Measurements from ENCODE around the gene SCN8A.

The SCN8A gene

DNA sequence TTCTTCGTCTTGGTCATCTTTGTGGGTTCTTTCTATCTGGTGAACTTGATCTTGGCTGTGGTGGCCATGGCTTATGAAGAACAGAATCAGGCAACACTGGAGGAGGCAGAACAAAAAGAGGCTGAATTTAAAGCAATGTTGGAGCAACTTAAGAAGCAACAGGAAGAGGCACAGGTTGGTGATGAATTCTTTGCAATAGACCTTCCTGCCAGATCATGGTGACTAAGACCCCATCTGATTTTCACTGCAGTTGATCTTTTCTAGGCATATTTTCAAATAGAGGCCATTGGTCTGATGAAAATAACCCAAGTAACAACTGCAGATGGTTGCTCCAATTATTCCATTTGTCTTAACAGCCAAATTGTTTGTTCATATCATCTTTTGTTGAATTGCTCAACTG is 114.4 kb downstream of the SCN8A start:
- H3K27me3 ChIP-seq (ENCODE audit: control insufficient read depth, insufficient read depth, low read length) = no peaks in the 10 kb centered on the region
- no peak for DNase-seq (ENCODE audit: low read depth, low spot score)
- WGBS (ENCODE audit: insufficient coverage, insufficient read length) = no CpG with 5 or more reads among the region's 1 CpG
- no peak overlapping the region for H3K27ac ChIP-seq (ENCODE audit: low read length)
- no peak overlapping the region for H3K4me3 ChIP-seq (ENCODE audit: low read length)
- H3K36me3 ChIP-seq (ENCODE audit: control insufficient read depth, insufficient read depth, low read length) = no peaks in the 10 kb centered on the region
- H3K4me1 ChIP-seq (ENCODE audit: control insufficient read depth, insufficient read depth, low read length) = no peaks in the 10 kb centered on the region
- no peaks in the 10 kb centered on the region for H3K9me3 ChIP-seq (ENCODE audit: control insufficient read depth, insufficient read depth, low read length)

DNA sequence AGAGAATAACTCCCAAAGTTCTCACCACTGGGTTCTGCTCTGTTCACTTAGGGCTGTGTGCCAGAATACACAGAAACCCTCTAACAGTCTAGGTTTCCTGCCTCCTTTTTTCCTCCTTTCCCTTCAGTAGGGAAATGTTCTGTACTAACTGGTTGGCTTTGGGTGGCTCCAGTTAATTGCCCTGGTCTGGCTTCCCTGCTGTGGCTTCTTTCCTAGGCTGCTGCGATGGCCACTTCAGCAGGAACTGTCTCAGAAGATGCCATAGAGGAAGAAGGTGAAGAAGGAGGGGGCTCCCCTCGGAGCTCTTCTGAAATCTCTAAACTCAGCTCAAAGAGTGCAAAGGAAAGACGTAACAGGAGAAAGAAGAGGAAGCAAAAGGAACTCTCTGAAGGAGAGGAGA is 115.2 kb downstream of the SCN8A start:
- Histone ChIP-seq H3K27me3 (ENCODE audit: control insufficient read depth, insufficient read depth, low read length) (no peaks in the 10 kb centered on the region), H3K27ac (ENCODE audit: low read length) (no peak overlapping the region), H3K9me3 (ENCODE audit: control insufficient read depth, insufficient read depth, low read length) (no peaks in the 10 kb centered on the region), H3K36me3 (ENCODE audit: control insufficient read depth, insufficient read depth, low read length) (no peaks in the 10 kb centered on the region), H3K4me1 (ENCODE audit: control insufficient read depth, insufficient read depth, low read length) (no peaks in the 10 kb centered on the region), H3K4me3 (ENCODE audit: low read length) (no peak overlapping the region)
- no CpG with 5 or more reads among the region's 3 CpGs for WGBS (ENCODE audit: insufficient coverage, insufficient read length)
- DNase-seq (ENCODE audit: low read depth, low spot score) = no peak

- no peaks in the 10 kb centered on the region for H3K4me1 ChIP-seq (ENCODE audit: control insufficient read depth, insufficient read depth, low read length)
- no peak for DNase-seq (ENCODE audit: low read depth, low spot score)
- H3K36me3 ChIP-seq (ENCODE audit: control insufficient read depth, insufficient read depth, low read length) = no peaks in the 10 kb centered on the region
- no peak overlapping the region for H3K27ac ChIP-seq (ENCODE audit: low read length)
- no peaks in the 10 kb centered on the region for H3K9me3 ChIP-seq (ENCODE audit: control insufficient read depth, insufficient read depth, low read length)
- H3K4me3 ChIP-seq (ENCODE audit: low read length) = no peak overlapping the region
- H3K27me3 ChIP-seq (ENCODE audit: control insufficient read depth, insufficient read depth, low read length) = no peaks in the 10 kb centered on the region
- WGBS (ENCODE audit: insufficient coverage, insufficient read length) = no CpG with 5 or more reads among the region's 2 CpGs
Measured at GRCh38 chr12:51714666-51715065, 123.6 kb downstream of the SCN8A start.

- Histone ChIP-seq H3K27me3 (ENCODE audit: control insufficient read depth, insufficient read depth, low read length) (no peaks in the 10 kb centered on the region), H3K4me3 (ENCODE audit: low read length) (no peak overlapping the region), H3K4me1 (ENCODE audit: control insufficient read depth, insufficient read depth, low read length) (no peaks in the 10 kb centered on the region), H3K36me3 (ENCODE audit: control insufficient read depth, insufficient read depth, low read length) (no peaks in the 10 kb centered on the region), H3K9me3 (ENCODE audit: control insufficient read depth, insufficient read depth, low read length) (no peaks in the 10 kb centered on the region), H3K27ac (ENCODE audit: low read length) (no peak overlapping the region)
- WGBS (ENCODE audit: insufficient coverage, insufficient read length) = no CpG with 5 or more reads among the region's 3 CpGs
- DNase-seq (ENCODE audit: low read depth, low spot score) = no peak
Measured at GRCh38 chr12:51717326-51717925, 126.4 kb downstream of the SCN8A start.

DNA sequence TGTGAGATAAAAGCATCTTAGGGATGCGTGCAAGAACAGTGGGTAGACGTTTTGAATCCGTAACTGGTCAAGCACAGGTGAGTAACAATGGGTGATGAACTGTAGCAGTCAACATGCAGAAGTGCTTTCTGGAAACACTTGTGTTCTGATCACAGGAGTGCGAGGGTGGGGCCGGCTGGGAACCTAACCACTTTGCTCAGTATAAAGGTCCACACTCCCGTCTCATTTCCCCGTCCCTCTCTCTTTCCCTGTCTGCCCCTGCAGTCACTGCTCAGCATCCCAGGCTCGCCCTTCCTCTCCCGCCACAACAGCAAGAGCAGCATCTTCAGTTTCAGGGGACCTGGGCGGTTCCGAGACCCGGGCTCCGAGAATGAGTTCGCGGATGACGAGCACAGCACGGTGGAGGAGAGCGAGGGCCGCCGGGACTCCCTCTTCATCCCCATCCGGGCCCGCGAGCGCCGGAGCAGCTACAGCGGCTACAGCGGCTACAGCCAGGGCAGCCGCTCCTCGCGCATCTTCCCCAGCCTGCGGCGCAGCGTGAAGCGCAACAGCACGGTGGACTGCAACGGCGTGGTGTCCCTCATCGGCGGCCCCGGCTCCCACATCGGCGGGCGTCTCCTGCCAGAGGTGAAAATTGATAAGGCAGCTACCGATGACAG is 130.4 kb downstream of the SCN8A start:
- Histone ChIP-seq H3K36me3 (ENCODE audit: control insufficient read depth, insufficient read depth, low read length) (no peaks in the 10 kb centered on the region), H3K4me3 (ENCODE audit: low read length) (no peak overlapping the region), H3K4me1 (ENCODE audit: control insufficient read depth, insufficient read depth, low read length) (no peaks in the 10 kb centered on the region), H3K27me3 (ENCODE audit: control insufficient read depth, insufficient read depth, low read length) (no peaks in the 10 kb centered on the region), H3K27ac (ENCODE audit: low read length) (no peak overlapping the region), H3K9me3 (ENCODE audit: control insufficient read depth, insufficient read depth, low read length) (no peaks in the 10 kb centered on the region)
- DNase-seq (ENCODE audit: low read depth, low spot score) = peak; percentile 22
- WGBS (ENCODE audit: insufficient coverage, insufficient read length) = no CpG with 5 or more reads among the region's 44 CpGs

DNA sequence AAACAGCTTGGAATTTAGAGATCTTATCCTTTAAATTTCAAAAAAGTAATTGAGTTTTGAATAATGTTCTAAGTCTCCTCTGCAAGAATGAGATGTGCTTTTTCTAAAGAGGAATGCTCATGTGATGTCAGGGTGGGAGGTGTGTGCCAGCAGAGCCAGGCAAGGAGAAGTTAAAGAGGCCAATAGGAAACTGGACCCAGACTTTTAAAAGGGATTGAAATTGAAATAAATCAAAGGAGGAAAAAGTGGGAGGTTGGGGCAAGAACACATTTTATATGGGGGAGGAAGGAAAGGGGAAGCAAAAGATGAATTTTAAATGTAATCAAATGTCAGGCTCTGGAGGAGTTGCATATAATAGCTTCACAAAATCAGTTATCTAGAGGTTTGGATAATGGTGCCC is 131.4 kb downstream of the SCN8A start:
- Histone ChIP-seq H3K36me3 (ENCODE audit: control insufficient read depth, insufficient read depth, low read length) (no peaks in the 10 kb centered on the region), H3K4me3 (ENCODE audit: low read length) (no peak overlapping the region), H3K4me1 (ENCODE audit: control insufficient read depth, insufficient read depth, low read length) (no peaks in the 10 kb centered on the region), H3K27ac (ENCODE audit: low read length) (no peak overlapping the region), H3K9me3 (ENCODE audit: control insufficient read depth, insufficient read depth, low read length) (no peaks in the 10 kb centered on the region), H3K27me3 (ENCODE audit: control insufficient read depth, insufficient read depth, low read length) (no peaks in the 10 kb centered on the region)
- no peak for DNase-seq (ENCODE audit: low read depth, low spot score)

GRCh38 chr12:51726161-51726560 is 135.1 kb downstream of the SCN8A start:
- Histone ChIP-seq H3K4me1 (ENCODE audit: control insufficient read depth, insufficient read depth, low read length) (no peaks in the 10 kb centered on the region), H3K9me3 (ENCODE audit: control insufficient read depth, insufficient read depth, low read length) (no peaks in the 10 kb centered on the region), H3K36me3 (ENCODE audit: control insufficient read depth, insufficient read depth, low read length) (no peaks in the 10 kb centered on the region), H3K27ac (ENCODE audit: low read length) (no peak overlapping the region), H3K4me3 (ENCODE audit: low read length) (no peak overlapping the region), H3K27me3 (ENCODE audit: control insufficient read depth, insufficient read depth, low read length) (no peaks in the 10 kb centered on the region)
- no peak for DNase-seq (ENCODE audit: low read depth, low spot score)
- no CpG with 5 or more reads among the region's 1 CpG for WGBS (ENCODE audit: insufficient coverage, insufficient read length)

DNA sequence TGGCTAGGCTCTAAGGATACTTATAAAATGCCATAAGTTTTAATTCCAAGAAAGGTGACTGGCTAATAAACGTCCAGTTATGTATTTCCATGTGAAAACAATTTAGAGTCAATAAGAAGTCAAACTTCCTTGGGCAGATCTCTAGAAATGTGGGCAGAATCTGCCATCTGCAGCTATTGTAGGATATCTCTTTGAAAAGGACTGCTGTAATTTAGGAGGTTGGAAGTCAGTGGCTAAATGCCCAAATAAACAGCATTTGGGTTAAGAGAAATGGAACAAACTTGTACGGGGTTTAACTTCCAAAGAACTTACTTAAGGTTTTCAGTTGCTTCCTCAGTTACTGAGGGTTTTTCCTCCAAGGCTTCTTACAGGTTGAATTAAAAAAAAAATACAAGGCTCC is 135.9 kb downstream of the SCN8A start:
- no peak overlapping the region for H3K27ac ChIP-seq (ENCODE audit: low read length)
- H3K4me3 ChIP-seq (ENCODE audit: low read length) = no peak overlapping the region
- no peaks in the 10 kb centered on the region for H3K4me1 ChIP-seq (ENCODE audit: control insufficient read depth, insufficient read depth, low read length)
- H3K36me3 ChIP-seq (ENCODE audit: control insufficient read depth, insufficient read depth, low read length) = no peaks in the 10 kb centered on the region
- H3K27me3 ChIP-seq (ENCODE audit: control insufficient read depth, insufficient read depth, low read length) = no peaks in the 10 kb centered on the region
- no peak for DNase-seq (ENCODE audit: low read depth, low spot score)
- WGBS (ENCODE audit: insufficient coverage, insufficient read length) = no CpG with 5 or more reads among the region's 2 CpGs
- H3K9me3 ChIP-seq (ENCODE audit: control insufficient read depth, insufficient read depth, low read length) = no peaks in the 10 kb centered on the region

- no peak for DNase-seq (ENCODE audit: low read depth, low spot score)
- Histone ChIP-seq H3K27me3 (ENCODE audit: control insufficient read depth, insufficient read depth, low read length) (no peaks in the 10 kb centered on the region), H3K27ac (ENCODE audit: low read length) (no peak overlapping the region), H3K4me3 (ENCODE audit: low read length) (no peak overlapping the region), H3K4me1 (ENCODE audit: control insufficient read depth, insufficient read depth, low read length) (no peaks in the 10 kb centered on the region), H3K9me3 (ENCODE audit: control insufficient read depth, insufficient read depth, low read length) (no peaks in the 10 kb centered on the region), H3K36me3 (ENCODE audit: control insufficient read depth, insufficient read depth, low read length) (no peaks in the 10 kb centered on the region)
- no CpG with 5 or more reads among the region's 4 CpGs for WGBS (ENCODE audit: insufficient coverage, insufficient read length)
Measured at GRCh38 chr12:51729331-51729730, 138.3 kb downstream of the SCN8A start.

- Histone ChIP-seq H3K9me3 (ENCODE audit: control insufficient read depth, insufficient read depth, low read length) (no peaks in the 10 kb centered on the region), H3K4me1 (ENCODE audit: control insufficient read depth, insufficient read depth, low read length) (no peaks in the 10 kb centered on the region), H3K27me3 (ENCODE audit: control insufficient read depth, insufficient read depth, low read length) (no peaks in the 10 kb centered on the region), H3K27ac (ENCODE audit: low read length) (no peak overlapping the region), H3K4me3 (ENCODE audit: low read length) (no peak overlapping the region), H3K36me3 (ENCODE audit: control insufficient read depth, insufficient read depth, low read length) (no peaks in the 10 kb centered on the region)
- 100% methylated on average over 1 of the region's 2 CpGs for WGBS (ENCODE audit: insufficient coverage, insufficient read length)
- no peak for DNase-seq (ENCODE audit: low read depth, low spot score)
Measured at GRCh38 chr12:51730745-51731144, 139.7 kb downstream of the SCN8A start.

DNA sequence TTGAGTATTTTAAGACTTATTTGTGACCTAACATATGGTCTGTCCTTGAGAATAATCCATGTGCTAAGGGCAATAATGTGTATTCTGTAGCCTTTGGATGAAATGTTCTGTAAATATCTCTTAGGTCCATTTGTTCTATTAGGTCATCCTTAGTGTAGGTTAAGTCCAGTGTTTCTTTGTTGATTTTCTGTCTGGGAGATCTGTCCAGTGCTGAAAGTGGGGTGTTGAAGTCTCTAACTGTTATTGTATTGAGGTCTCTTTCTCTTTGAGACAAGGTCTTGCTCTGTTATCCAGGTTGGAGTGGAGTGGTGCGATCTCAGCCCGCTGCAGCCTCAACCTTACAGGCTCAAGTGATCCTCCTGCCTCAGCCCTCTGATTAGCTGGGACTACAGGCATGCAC is 149.5 kb downstream of the SCN8A start:
- Histone ChIP-seq H3K9me3 (ENCODE audit: control insufficient read depth, insufficient read depth, low read length) (no peaks in the 10 kb centered on the region), H3K27ac (ENCODE audit: low read length) (no peak overlapping the region), H3K36me3 (ENCODE audit: control insufficient read depth, insufficient read depth, low read length) (no peaks in the 10 kb centered on the region), H3K4me1 (ENCODE audit: control insufficient read depth, insufficient read depth, low read length) (no peaks in the 10 kb centered on the region), H3K27me3 (ENCODE audit: control insufficient read depth, insufficient read depth, low read length) (no peaks in the 10 kb centered on the region), H3K4me3 (ENCODE audit: low read length) (no peak overlapping the region)
- DNase-seq (ENCODE audit: low read depth, low spot score) = no peak
- WGBS (ENCODE audit: insufficient coverage, insufficient read length) = no CpG with 5 or more reads among the region's 2 CpGs

Measured in iPS DF 6.9 (cell line).